ENCODE measurements around the gene ACKR3. TPM values are rescaled to one million over a fixed set of nuclear protein-coding genes. Genes with fewer than 3 reads are reported as not detected.

Gene ACKR3
- total RNA-seq, 1 experiment from 2014 or later: 19.6 TPM

DNA sequence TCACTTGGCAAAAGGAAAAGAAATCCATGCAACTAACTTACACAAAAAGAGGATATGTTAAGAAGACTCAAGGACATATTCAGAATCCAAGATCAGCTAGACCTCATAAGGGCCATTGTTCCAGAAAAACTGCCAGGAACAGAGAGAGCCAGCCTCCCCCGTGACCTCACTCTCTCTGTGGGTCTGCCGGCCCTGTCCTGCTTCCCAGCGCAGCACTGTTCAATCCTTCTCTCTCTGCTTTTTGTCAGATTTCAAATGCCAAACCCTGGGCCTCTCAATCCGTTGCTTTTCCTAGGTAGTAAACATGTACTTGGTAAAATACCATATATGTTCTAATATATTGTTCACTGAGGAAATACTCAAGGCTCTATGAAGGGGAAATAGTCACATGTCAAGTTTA lies 40.0 kb upstream of the ACKR3 start:
- H2AFZ ChIP-seq: no peak overlapping the region
- no peaks in the 10 kb centered on the region for H3K79me2 ChIP-seq (ENCODE audit: low read depth)
- no peak for TF ChIP-seq EZH2 (IDR thresholded peaks at IDR 0.05; ENCODE audit: low read depth)
- TF ChIP-seq, protein P1, sequence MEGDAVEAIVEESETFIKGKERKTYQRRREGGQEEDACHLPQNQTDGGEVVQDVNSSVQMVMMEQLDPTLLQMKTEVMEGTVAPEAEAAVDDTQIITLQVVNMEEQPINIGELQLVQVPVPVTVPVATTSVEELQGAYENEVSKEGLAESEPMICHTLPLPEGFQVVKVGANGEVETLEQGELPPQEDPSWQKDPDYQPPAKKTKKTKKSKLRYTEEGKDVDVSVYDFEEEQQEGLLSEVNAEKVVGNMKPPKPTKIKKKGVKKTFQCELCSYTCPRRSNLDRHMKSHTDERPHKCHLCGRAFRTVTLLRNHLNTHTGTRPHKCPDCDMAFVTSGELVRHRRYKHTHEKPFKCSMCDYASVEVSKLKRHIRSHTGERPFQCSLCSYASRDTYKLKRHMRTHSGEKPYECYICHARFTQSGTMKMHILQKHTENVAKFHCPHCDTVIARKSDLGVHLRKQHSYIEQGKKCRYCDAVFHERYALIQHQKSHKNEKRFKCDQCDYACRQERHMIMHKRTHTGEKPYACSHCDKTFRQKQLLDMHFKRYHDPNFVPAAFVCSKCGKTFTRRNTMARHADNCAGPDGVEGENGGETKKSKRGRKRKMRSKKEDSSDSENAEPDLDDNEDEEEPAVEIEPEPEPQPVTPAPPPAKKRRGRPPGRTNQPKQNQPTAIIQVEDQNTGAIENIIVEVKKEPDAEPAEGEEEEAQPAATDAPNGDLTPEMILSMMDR (conservative IDR thresholded peaks at IDR 0.05): no peak
- BruUV-seq (replicated peaks): no TSS peak
- intact Hi-C loops (cut with micrococcal nuclease; ENCODE audit: unreplicated experiment): no loop called here
- ChIA-PET CTCF (no interaction called here), POLR2A (ENCODE audit: unreplicated experiment) (no interaction called here)
- H3K27ac ChIP-seq: no peak overlapping the region
- no peaks in the 10 kb centered on the region for H4K20me1 ChIP-seq (ENCODE audit: insufficient read depth)
- no peaks in the 10 kb centered on the region for H3K9me2 ChIP-seq (ENCODE audit: insufficient read depth)
- no peaks in the 10 kb centered on the region for H3K9me3 ChIP-seq (ENCODE audit: insufficient read depth, low read depth)
- H3K4me3 ChIP-seq: no peak overlapping the region
- no peak for DNase-seq
- H3K4me2 ChIP-seq: no peak overlapping the region
- H3K36me3 ChIP-seq (ENCODE audit: low read depth): no peaks in the 10 kb centered on the region
- H3F3A ChIP-seq (ENCODE audit: insufficient read depth, low read depth): no peaks in the 10 kb centered on the region
- no peaks in the 10 kb centered on the region for H3K4me1 ChIP-seq (replicated peaks; ENCODE audit: insufficient read depth)
- H3K27me3 ChIP-seq (ENCODE audit: insufficient read depth, low read depth): peaks cover 39% of the 10 kb centered on the region

DNA sequence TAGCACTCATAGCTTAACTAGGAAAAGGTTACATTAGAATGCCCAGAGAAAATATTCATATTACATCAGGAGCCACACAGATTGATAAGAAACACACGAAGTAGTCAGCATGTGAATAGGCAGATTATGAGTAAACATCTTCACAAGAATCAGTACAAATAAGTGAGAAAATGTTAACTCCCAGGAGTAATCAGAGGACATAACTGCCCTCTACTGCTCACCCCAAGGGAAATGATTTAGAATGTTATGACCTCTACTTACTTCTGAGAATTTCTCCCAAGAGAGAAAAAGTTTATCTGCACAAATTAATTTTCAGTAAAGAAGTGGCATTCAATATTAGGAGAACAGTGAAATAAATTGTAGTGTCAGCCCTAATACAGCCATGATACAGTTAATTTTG lies 39.1 kb upstream of the ACKR3 start:
- no TSS peak for BruUV-seq (replicated peaks)

DNA sequence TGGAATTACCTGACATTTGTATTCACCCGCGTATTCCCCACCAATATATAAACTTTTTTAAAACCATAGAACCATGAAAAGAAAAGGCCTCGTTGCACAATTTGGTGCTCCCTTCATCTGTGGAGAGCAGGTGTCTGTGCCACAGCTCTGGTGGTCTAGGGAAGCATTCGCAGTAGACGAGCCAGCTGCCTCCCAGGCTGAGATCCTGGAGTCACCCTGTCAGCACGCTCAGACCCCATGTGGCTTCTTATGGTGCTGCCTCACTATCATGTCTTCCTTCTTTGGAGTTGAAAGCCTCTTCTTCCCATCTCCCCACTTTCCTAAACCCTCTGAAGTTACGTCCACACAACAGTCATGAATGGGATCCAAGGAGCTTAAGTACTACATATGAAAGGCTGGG lies 38.4 kb upstream of the ACKR3 start:
- DNase-seq: no peak
- Histone ChIP-seq H3K9me2 (ENCODE audit: insufficient read depth) (no peaks in the 10 kb centered on the region), H3K4me3 (no peak overlapping the region), H3K9me3 (ENCODE audit: insufficient read depth, low read depth) (no peaks in the 10 kb centered on the region), H3K4me2 (no peak overlapping the region), H3K79me2 (ENCODE audit: low read depth) (no peaks in the 10 kb centered on the region), H3K27me3 (ENCODE audit: insufficient read depth, low read depth) (peaks cover 40% of the 10 kb centered on the region), H3K36me3 (ENCODE audit: low read depth) (no peaks in the 10 kb centered on the region), H3K27ac (no peak overlapping the region), H3F3A (ENCODE audit: insufficient read depth, low read depth) (no peaks in the 10 kb centered on the region), H4K20me1 (ENCODE audit: insufficient read depth) (no peaks in the 10 kb centered on the region), H2AFZ (no peak overlapping the region), H3K4me1 (replicated peaks; ENCODE audit: insufficient read depth) (no peaks in the 10 kb centered on the region)
- ChIA-PET POLR2A (ENCODE audit: unreplicated experiment) (no interaction called here), CTCF (no interaction called here)
- TF ChIP-seq, protein P1 (conservative IDR thresholded peaks at IDR 0.05): no peak
- no peak for TF ChIP-seq EZH2 (IDR thresholded peaks at IDR 0.05; ENCODE audit: low read depth)
- no TSS peak for BruUV-seq (replicated peaks)
- intact Hi-C loops (cut with micrococcal nuclease; ENCODE audit: unreplicated experiment): no loop called here

More for the DNA sequence above, 39.1 kb upstream of the ACKR3 start:
- H3K4me1 ChIP-seq (replicated peaks; ENCODE audit: insufficient read depth): no peaks in the 10 kb centered on the region
- no peak overlapping the region for H3K27ac ChIP-seq
- peaks cover 37% of the 10 kb centered on the region for H3K27me3 ChIP-seq (ENCODE audit: insufficient read depth, low read depth)
- no peaks in the 10 kb centered on the region for H3K36me3 ChIP-seq (ENCODE audit: low read depth)
- POLR2A ChIA-PET (ENCODE audit: unreplicated experiment): no interaction called here
- no peaks in the 10 kb centered on the region for H3K79me2 ChIP-seq (ENCODE audit: low read depth)
- intact Hi-C loops (cut with micrococcal nuclease; ENCODE audit: unreplicated experiment): no loop called here
- H3F3A ChIP-seq (ENCODE audit: insufficient read depth, low read depth): no peaks in the 10 kb centered on the region
- no peaks in the 10 kb centered on the region for H4K20me1 ChIP-seq (ENCODE audit: insufficient read depth)
- H2AFZ ChIP-seq: no peak overlapping the region
- H3K9me3 ChIP-seq (ENCODE audit: insufficient read depth, low read depth): no peaks in the 10 kb centered on the region
- H3K9me2 ChIP-seq (ENCODE audit: insufficient read depth): no peaks in the 10 kb centered on the region
- no peak for TF ChIP-seq EZH2 (IDR thresholded peaks at IDR 0.05; ENCODE audit: low read depth)
- TF ChIP-seq, protein P1 (conservative IDR thresholded peaks at IDR 0.05): no peak
- DNase-seq: no peak
- H3K4me3 ChIP-seq: no peak overlapping the region
- CTCF ChIA-PET: no interaction called here
- no peak overlapping the region for H3K4me2 ChIP-seq
